HG03060 (cell line): ENCODE data around the gene EYS.
"Not testable (repeated sequence)": the region's sequence is repeated elsewhere in the genome, so short reads cannot be mapped to it uniquely, and the experiment has no call there.

Experiments
- ATAC-seq: cut with Tn5 transposase; IDR thresholded peaks from one replicate; pipeline ENCODE4 v1.9.1; 2021; ENCODE audit warnings: low read depth, moderate number of reproducible peaks; ENCODE audit not compliant: unreplicated experiment

EYS gene

DNA sequence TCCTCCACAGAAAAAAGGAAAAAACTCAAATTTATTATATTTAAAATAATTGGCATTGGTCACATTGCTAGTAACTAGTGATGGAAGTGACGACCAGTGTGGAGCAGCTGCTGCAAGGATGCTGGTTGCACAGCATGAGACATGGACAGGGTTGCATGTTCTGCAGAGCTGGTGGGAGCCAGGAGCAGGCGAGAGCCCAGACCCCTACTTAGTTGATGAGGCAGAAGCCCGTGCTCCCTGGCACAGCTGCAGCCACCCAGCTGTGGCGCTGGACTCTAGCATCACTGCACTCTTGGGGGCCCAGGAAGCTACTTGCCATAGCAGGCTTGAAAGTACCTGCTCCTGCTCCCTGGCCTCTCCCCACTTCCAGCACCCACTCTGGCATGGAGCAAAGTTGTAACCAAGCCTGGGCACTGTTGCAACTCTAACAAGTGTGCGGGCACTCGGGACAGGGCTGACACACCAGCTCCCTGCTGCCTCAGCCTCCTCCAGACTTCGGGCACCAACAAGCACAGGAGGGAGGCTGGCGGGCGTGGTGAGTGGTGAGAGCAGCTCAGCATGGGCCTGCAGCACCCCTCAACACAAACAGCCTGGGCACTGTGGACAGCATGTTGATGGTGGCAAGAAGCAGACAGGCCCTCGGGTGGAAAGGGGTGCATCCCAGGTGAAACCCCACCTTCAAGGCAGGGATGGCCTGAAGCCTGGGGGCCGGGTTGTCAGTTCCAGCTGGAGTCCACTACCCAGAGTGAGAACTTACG is 69.6 kb downstream of the EYS start:
- no peak for ATAC-seq

DNA sequence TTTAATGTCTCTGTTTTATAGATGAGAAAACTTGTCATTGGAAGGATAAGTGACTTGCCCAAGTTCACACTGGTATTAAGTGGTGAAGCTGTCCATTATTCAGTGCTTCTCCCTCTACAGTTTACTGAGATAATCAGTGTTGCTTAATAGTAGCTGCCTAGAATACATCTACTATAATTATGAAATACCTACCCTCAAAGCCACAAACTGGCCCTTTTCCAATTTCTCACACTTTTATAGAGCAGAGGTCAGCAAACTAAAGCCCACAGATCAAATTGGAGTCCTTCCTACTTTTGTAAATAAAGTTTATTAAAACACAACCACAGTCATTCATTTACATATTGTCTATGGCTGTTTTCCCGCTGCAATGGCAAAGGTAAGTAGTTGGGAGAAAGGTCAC is 73.5 kb downstream of the EYS start:
- no peak for ATAC-seq

- ATAC-seq = no peak
Observed at GRCh38 chr6:65631711-65632110, 75.3 kb downstream of the EYS start.

DNA sequence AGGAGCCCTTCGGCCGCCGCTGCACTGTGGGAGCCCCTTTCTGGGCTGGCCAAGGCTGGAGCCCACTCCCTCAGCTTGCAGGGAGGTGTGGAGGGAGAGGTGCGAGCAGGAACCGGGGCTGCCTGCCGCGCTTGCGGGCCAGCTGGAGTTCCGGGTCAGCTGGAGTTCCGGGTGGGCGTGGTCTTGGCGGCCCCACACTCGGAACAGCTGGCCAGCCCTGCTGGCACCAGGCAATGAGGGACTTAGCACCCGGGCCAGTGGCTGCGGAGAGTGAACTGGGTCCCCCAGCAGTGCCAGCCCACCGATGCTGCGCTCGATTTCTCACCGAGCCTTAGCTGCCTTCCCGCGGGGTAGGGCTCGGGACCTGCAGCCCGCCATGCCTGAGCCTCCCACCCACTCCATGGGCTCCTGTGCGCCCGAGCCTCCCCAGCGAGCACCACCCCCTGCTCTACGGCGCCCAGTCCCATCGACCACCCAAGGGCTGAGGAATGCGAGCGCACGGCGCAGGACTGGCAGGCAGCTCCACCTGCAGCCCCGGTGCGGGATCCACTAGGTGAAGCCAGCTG is 79.5 kb downstream of the EYS start:
- ATAC-seq = not testable (repeated sequence)

DNA sequence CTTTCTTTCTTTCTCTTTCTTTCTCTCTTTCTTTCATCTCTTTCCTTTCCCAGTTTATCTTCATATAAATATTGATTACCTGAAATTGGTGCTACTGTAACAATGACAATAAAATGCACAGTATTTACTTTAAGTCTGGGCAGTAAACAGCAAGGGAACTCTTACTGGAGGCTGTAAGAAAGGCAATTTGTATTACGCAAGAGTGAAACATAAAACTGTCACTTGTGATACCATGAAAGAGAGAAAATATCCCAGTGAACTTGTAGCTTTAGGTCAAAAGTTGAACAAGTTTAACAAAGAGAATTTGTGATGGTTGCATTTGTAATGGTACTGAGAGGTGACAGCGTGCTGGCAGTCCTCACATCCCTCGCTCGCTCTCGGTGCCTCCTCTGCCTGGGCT is 80.0 kb downstream of the EYS start:
- no peak for ATAC-seq

GRCh38 chr6:65623566-65623965 is 83.5 kb downstream of the EYS start:
- ATAC-seq = no peak

DNA sequence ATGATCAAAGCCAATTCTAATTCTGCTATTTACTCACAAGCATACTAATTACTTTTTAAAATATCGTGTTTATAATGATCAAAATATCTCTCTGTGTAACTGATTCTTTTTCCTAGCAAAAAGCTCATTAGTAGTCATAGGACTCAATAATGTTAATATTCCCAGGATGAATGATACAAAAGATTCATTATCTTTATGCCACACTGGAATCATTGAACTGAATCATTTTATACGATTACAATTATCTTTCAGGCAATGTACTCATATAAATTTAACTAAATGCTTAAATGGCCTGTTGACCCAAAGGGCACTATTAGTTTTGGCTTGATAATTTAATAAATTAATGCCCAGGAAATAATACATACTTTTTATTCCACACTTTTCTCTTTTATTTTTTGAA is 96.3 kb downstream of the EYS start:
- no peak for ATAC-seq

- ATAC-seq = no peak
Observed at GRCh38 chr6:65595540-65595939, 111.5 kb downstream of the EYS start.

GRCh38 chr6:65570340-65570739 is 136.7 kb downstream of the EYS start:
- ATAC-seq = no peak

DNA sequence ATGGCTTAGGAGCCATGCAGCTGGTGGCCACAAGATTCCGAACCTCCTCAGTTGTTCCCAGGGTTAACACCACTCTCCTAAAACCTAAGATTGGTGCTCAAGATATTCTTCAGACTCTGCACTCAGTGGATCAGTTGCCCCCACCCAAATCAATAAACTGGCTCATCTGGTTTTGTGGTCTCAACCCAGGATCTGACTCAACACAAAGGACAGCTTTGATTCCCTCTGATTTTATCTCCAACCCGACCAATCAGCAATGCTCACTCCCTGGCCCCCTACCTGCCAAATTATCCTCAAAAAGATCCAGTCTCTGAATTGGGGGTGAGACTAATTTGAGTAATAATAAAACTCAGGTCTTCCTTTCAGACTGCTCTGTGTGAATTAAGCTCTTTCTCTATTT is 137.5 kb downstream of the EYS start:
- ATAC-seq = no peak

GRCh38 chr6:65569056-65569455 is 138.0 kb downstream of the EYS start:
- ATAC-seq = not testable (repeated sequence)

GRCh38 chr6:65566117-65566516 is 140.9 kb downstream of the EYS start:
- ATAC-seq = no peak

DNA sequence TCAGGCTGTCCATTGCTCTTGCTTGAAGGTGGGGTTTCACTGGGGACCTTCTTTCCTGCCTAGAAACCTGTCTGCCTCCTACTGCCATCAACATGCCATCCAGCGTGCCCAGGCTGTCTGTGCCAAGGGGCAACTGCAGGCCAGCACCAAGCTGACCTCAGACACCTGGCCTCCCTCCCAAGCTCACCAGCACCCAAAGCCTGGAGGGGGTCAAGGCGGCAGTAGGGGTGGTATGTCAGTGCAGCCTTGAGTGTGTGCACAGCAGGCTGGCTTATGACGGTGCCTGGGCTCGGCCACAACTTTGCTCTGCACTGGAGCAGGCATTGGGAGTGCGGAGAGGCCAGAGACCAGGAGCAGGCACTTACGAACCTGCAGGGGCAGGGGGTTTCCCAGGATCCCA is 149.0 kb downstream of the EYS start:
- ATAC-seq = no peak

- ATAC-seq = no peak
Observed at GRCh38 chr6:65557224-65557623, 149.8 kb downstream of the EYS start.

DNA sequence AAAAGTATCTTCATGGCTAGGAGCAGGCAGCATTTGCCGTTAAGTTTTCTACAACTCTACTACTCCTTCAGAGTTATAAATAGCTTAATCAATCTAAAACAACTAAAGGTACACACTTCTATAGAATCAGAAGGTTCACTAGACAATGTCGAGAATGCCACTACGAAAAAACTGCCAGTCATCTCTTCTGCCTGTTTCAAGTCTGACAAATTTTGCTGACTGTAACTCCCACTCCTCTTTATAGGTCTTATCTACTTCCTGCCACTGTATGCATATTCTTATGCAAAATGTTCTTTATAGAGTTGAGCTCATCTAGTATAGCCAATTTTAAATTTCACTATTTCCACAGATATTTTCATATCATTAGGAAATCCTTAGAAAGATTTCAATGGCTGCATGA is 160.1 kb downstream of the EYS start:
- no peak for ATAC-seq

GRCh38 chr6:65545920-65546319 is 161.1 kb downstream of the EYS start:
- ATAC-seq = no peak

DNA sequence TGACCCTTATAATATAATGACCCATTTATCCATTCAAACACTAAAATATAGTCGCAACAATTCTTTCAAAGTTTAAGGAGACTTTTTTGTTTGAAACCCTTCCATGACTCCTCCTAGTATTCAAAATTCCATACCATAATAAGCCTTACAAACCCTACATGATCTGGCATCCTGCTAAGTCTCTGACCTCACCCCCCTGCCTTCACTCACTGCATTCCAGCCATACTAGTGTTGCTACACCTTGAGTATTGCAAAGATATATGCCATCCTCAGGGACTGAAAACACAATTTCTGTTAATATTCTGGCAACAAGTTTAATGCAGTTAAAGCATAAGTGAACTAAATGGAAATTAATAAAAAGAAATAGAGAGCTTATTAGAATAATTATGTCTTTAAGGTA is 168.4 kb downstream of the EYS start:
- ATAC-seq = no peak

- ATAC-seq = no peak
Observed at GRCh38 chr6:65537600-65537999, 169.4 kb downstream of the EYS start.

GRCh38 chr6:65531533-65531932 is 175.5 kb downstream of the EYS start:
- no peak for ATAC-seq

DNA sequence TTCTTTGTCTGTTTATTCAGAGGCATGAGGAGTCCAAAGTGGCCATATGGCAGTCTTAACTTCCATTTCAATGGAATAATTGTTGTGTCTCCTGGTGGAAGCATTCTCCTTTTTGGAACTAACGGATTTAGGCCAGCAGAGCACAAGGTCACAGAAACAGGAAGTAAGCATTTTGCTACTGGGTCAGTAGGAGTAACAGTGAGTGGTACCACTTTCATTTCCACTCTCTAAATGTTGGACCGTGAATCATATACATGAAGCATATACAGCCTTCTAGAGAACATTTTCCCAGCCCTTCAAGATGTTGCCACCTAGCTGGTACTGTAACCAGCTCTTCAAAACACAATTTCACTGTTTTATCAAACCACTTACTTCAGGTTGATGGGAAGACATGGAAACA is 182.8 kb downstream of the EYS start:
- ATAC-seq = no peak

- no peak for ATAC-seq
Observed at GRCh38 chr6:65505736-65506135, 201.3 kb downstream of the EYS start.

DNA sequence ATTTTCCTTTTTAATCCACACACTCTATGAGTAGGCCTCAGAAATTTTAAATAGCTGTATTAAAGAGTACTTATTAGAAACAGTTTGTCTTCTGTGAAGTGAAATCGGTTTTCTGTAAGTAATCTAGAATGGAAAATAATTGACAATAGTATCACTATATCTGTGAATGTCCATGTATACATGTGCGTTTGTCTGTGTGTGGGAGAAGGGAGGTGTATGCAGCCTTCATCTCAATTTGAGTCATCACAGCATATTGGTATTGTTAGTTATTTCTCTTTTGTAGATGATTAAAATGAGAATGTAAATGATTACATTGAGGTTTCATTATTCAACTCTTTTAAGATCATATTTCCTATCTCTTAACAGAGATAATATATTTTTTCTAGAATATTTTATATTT is 206.0 kb downstream of the EYS start:
- no peak for ATAC-seq

- ATAC-seq = not testable (repeated sequence)
Observed at GRCh38 chr6:65483652-65484051, 223.4 kb downstream of the EYS start.
